ENCODE results near the gene SPATA2L.
"Not testable (repeated sequence)": the region's sequence is repeated elsewhere in the genome, so short reads cannot be mapped to it uniquely, and the experiment has no call there.

SPATA2L gene

DNA sequence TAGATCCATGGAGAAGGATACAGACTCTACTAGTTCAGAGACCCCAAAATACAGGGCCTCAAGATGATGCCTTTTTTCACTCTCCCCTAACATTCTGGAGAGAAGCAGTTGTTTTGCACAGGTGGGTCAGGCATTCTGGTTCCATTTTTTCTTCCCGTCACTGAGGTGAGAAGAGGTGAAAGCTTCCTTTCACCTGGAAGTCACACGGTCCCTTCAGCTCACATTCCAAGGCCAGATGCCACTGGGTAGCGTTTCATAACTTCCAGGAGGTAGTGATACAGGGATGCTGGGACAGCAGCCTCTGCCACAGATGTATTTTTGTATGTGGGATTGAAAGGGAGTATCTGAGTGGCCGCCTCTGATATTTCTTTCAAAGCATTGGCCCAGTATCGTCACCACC lies 13.1 kb downstream of the SPATA2L start:
- DNase-seq (ENCODE audit: insufficient read length, low spot score) (no peak), FAIRE-seq (no peak)
- TF ChIP-seq CTCF (IDR thresholded peaks at IDR 0.05; ENCODE audit: insufficient read depth, missing control alignments) = no peak

- no peak for TF ChIP-seq CTCF (IDR thresholded peaks at IDR 0.05; ENCODE audit: insufficient read depth, missing control alignments)
- no peak for FAIRE-seq
- no peak for DNase-seq (ENCODE audit: insufficient read length, low spot score)
These were observed 14.2 kb downstream of the SPATA2L start for GRCh38 chr16:89687092-89687940.

DNA sequence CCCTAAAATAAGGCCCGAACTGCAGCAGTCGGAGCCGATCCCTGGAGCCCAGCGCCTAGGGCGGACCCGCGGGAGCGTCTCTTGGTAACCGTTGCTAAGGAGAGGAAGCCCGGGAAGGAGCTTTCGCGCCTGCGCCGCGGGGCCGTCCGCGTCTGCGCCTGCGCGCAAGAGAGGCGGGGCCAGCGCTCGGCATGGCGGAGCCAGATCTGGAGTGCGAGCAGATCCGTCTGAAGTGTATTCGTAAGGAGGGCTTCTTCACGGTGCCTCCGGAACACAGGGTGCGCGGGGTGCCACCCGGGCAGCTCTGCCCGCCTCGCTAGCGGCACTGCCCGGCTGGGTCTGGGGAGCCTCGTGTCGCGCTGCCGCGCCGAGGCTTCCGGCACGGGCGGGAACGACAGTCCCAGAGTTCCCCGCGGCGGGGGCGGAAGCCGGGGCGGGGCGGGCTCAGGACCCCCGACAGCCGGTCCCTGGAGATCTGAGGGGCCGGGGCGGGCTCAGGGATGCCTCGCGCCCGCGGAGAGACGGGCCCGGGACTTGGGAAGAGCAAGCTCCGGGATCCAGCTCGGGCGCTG lies 14.9 kb downstream of the SPATA2L start, which contains the start of gene CDK10:
Gene CDK10 (plus strand): TSS at position 170 of the 572 bp plus-strand sequence. CDS start 22 bp downstream, at position 192.
- no peak for FAIRE-seq
- DNase-seq (ENCODE audit: insufficient read length, low spot score) = peak; percentile 72
- no peak for TF ChIP-seq CTCF (IDR thresholded peaks at IDR 0.05; ENCODE audit: insufficient read depth, missing control alignments)

DNA sequence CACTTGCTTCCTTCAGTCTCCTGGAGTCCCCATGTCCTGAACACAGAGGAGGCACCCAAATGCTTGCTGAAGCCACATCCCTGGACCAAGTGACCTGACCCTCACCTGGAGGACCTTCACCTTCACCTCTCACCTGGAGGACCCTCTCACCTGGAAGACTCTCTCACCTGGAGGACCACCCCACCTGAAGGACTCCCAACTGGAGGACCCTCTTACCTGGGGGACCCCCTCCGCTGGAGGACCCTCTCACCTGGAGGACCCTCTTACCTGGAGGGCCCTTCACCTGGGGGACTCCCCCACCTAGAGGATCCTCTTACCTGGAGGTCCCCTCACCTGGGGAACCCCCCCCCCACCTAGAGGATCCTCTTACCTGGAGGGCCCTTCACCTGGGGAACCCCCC lies 15.6 kb downstream of the SPATA2L start:
- TF ChIP-seq CTCF (IDR thresholded peaks at IDR 0.05; ENCODE audit: insufficient read depth, missing control alignments) = no peak
- DNase-seq (ENCODE audit: insufficient read length, low spot score) (no peak), FAIRE-seq (no peak)

DNA sequence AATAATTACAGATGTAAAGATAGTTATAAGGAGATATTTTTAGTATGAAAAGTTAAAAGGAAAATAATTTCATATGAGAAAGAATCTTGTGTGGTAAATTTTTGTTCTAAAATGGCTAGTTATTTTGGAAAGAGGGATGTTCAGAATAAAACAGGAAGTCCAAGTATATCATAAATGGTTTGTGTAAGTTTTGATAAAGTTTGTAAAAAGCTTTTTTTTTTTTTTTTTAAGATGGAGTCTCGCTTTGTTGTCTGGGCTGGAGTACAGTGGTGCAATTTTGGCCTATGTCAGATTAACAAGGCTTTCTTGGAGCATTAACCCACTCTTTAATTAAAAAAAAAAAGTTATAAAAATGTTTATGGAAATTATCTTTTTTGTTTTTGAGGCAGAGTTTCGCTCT lies 23.2 kb downstream of the SPATA2L start:
- FAIRE-seq (no peak), DNase-seq (ENCODE audit: insufficient read length, low spot score) (no peak)
- no peak for TF ChIP-seq CTCF (IDR thresholded peaks at IDR 0.05; ENCODE audit: insufficient read depth, missing control alignments)

- FAIRE-seq (no peak), DNase-seq (ENCODE audit: insufficient read length, low spot score) (no peak)
- TF ChIP-seq CTCF (IDR thresholded peaks at IDR 0.05; ENCODE audit: insufficient read depth, missing control alignments) = no peak
These were observed 29.1 kb downstream of the SPATA2L start for GRCh38 chr16:89672177-89672941.

DNA sequence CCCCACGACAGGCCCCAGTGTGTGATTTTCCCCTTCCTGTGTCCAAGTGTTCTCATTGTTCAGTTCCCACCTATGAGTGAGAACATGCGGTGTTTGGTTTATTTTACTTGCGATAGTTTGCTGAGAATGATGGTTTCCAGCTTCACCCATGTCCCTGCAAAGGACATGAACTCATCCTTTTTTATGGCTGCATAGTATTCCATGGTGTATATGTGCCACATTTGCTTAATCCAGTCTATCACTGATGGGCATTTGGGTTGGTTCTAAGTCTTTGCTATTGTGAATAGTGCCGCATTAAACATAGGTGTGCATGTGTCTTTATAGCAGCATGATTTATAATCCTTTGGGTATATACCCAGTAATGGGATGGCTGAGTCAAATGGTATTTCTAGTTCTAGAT lies 29.9 kb downstream of the SPATA2L start:
- DNase-seq (ENCODE audit: insufficient read length, low spot score); FAIRE-seq: not testable (repeated sequence)

All from D721Med (cell line).